Hematopoietic multipotent progenitor cell (in vitro differentiated cells): Measurements from ENCODE around the gene FAM50B. TPM values are rescaled to one million over a fixed set of nuclear protein-coding genes. Genes with fewer than 3 reads are reported as not detected.

Experiments
- DNase-seq, 3 donors: peaks; one replicate each; pipeline ENCODE4 v3.0.0-alpha.2; 2011 to 2015; ENCODE audit warnings: low read depth in 2 of 3, low spot score in 2 of 3
- total RNA-seq: library from RNA; depleted of rRNA; stranded (reverse); fragments of >200 nt; gene quantifications from one replicate; pipeline ENCODE4 v1.2.3, GENCODE V29; 2012

The FAM50B gene
- total RNA-seq, 1 donor: 23.2 TPM

- no peak for DNase-seq
These were observed 29.7 kb upstream of the FAM50B start for GRCh38 chr6:3819161-3820110.

GRCh38 chr6:3820563-3820962 is 28.6 kb upstream of the FAM50B start:
- DNase-seq: no peak

GRCh38 chr6:3822747-3823445 is 26.3 kb upstream of the FAM50B start:
- no peak for DNase-seq

- DNase-seq: no peak
These were observed 25.5 kb upstream of the FAM50B start for GRCh38 chr6:3823671-3824070.

GRCh38 chr6:3825331-3825831 is 23.8 kb upstream of the FAM50B start:
- DNase-seq: no peak

GRCh38 chr6:3825851-3826581 is 23.2 kb upstream of the FAM50B start:
- no peak for DNase-seq

- no peak for DNase-seq
These were observed 19.9 kb upstream of the FAM50B start for GRCh38 chr6:3829285-3829684.

- no peak for DNase-seq
These were observed 18.4 kb upstream of the FAM50B start for GRCh38 chr6:3830806-3831205.

- DNase-seq: no peak
These were observed 17.2 kb upstream of the FAM50B start for GRCh38 chr6:3831761-3832530.

GRCh38 chr6:3835055-3835731 is 14.0 kb upstream of the FAM50B start:
- no peak for DNase-seq

- no peak for DNase-seq
These were observed 13.4 kb upstream of the FAM50B start for GRCh38 chr6:3835785-3836184.

GRCh38 chr6:3836566-3836965 is 12.6 kb upstream of the FAM50B start:
- no peak for DNase-seq

- no peak for DNase-seq
These were observed 11.4 kb upstream of the FAM50B start for GRCh38 chr6:3837781-3838180.

- DNase-seq: no peak
These were observed 9.9 kb upstream of the FAM50B start for GRCh38 chr6:3838992-3839867.

- DNase-seq: no peak
These were observed 8.1 kb upstream of the FAM50B start for GRCh38 chr6:3841066-3841454.

GRCh38 chr6:3841711-3842565 is 7.2 kb upstream of the FAM50B start:
- no peak for DNase-seq

GRCh38 chr6:3843379-3844096 is 5.6 kb upstream of the FAM50B start:
- DNase-seq: no peak
